Ishikawa (cell line): ENCODE results near the gene RELN.

Experiments
- CEBPB ChIP-seq: IDR thresholded peaks from 2 replicates; pipeline ENCODE4 v1.6.1; 2012
- CREB1 ChIP-seq: IDR thresholded peaks from 2 replicates; pipeline ENCODE4 v1.6.1; 2012; ENCODE audit warnings: low read depth
- EGR1 ChIP-seq: IDR thresholded peaks from 2 replicates; pipeline ENCODE4 v1.6.1; 2012
- EP300 ChIP-seq: IDR thresholded peaks from 2 replicates; pipeline ENCODE4 v1.6.1; 2012; ENCODE audit warnings: borderline replicate concordance
- FOXM1 ChIP-seq: IDR thresholded peaks from 2 replicates; pipeline ENCODE4 v1.6.1; 2012; ENCODE audit warnings: low read depth, borderline replicate concordance
- MAX ChIP-seq: IDR thresholded peaks from 2 replicates; pipeline ENCODE4 v1.6.1; 2012
- NFIC ChIP-seq: IDR thresholded peaks from 2 replicates; pipeline ENCODE4 v1.6.1; 2012
- RAD21 ChIP-seq: IDR thresholded peaks from 2 replicates; pipeline ENCODE4 v1.6.1; 2012; ENCODE audit warnings: low read depth
- REST ChIP-seq: IDR thresholded peaks from 2 replicates; pipeline ENCODE4 v1.6.1; 2012; ENCODE audit warnings: low read depth, mild to moderate bottlenecking
- TAF1 ChIP-seq: IDR thresholded peaks from 2 replicates; pipeline ENCODE4 v1.6.1; 2012; ENCODE audit warnings: low read depth, mild to moderate bottlenecking
- TCF12 ChIP-seq: IDR thresholded peaks from 2 replicates; pipeline ENCODE4 v1.6.1; 2012; ENCODE audit warnings: low read depth
- TEAD4 ChIP-seq: IDR thresholded peaks from 2 replicates; pipeline ENCODE4 v1.6.1; 2012
- USF1 ChIP-seq: IDR thresholded peaks from 2 replicates; pipeline ENCODE4 v1.6.1; 2012
- YY1 ChIP-seq: IDR thresholded peaks from 2 replicates; pipeline ENCODE4 v1.6.1; 2012; ENCODE audit warnings: low read depth
- ZBTB7A ChIP-seq: IDR thresholded peaks from 2 replicates; pipeline ENCODE4 v1.6.1; 2012; ENCODE audit warnings: low read depth

RELN gene

GRCh38 chr7:103781409-103781808 lies 208.0 kb downstream of the RELN start:
- TF ChIP-seq RAD21 (no peak), USF1 (no peak), EP300 (no peak), EGR1 (no peak), TAF1 (no peak), YY1 (no peak), NFIC (no peak), REST (no peak), TEAD4 (no peak), CREB1 (no peak), ZBTB7A (no peak), CEBPB (no peak), MAX (no peak), FOXM1 (no peak), TCF12 (no peak)

GRCh38 chr7:103777440-103777839 lies 212.0 kb downstream of the RELN start:
- TF ChIP-seq FOXM1: no peak

- TF ChIP-seq CEBPB: no peak
These were observed 215.7 kb downstream of the RELN start for GRCh38 chr7:103773726-103774125.

GRCh38 chr7:103772171-103772773 lies 217.2 kb downstream of the RELN start:
- TF ChIP-seq NFIC (no peak), YY1 (no peak), CEBPB (no peak), RAD21 (no peak), REST (no peak)

GRCh38 chr7:103771294-103771693 lies 218.2 kb downstream of the RELN start:
- TF ChIP-seq MAX (no peak), RAD21 (no peak), EGR1 (no peak)

GRCh38 chr7:103766660-103767059 lies 222.8 kb downstream of the RELN start:
- TF ChIP-seq MAX: no peak
- TF ChIP-seq CEBPB: no peak
- no peak for TF ChIP-seq FOXM1
- no peak for TF ChIP-seq TEAD4
- TF ChIP-seq ZBTB7A: no peak

- TF ChIP-seq TAF1 (no peak), NFIC (no peak), TEAD4 (no peak), EP300 (no peak), FOXM1 (no peak), CEBPB (no peak), RAD21 (no peak), MAX (no peak), TCF12 (no peak), EGR1 (no peak)
These were observed 223.6 kb downstream of the RELN start for GRCh38 chr7:103765901-103766300.

- TF ChIP-seq ZBTB7A (no peak), CEBPB (no peak), EP300 (no peak), CREB1 (no peak), NFIC (no peak), TEAD4 (no peak), EGR1 (no peak), MAX (no peak), REST (no peak), FOXM1 (no peak), YY1 (no peak), RAD21 (no peak), TAF1 (no peak), TCF12 (no peak), USF1 (no peak)
These were observed 224.6 kb downstream of the RELN start for GRCh38 chr7:103764901-103765300.
